ENCODE data around the gene IFNA10.
"Not testable (repeated sequence)": the region's sequence is repeated elsewhere in the genome, so short reads cannot be mapped to it uniquely, and the experiment has no call there.

The IFNA10 gene

GRCh38 chr9:21207043-21207442 lies at the start of gene IFNA10:
Gene IFNA10 (minus strand): TSS chr9:21207143. CDS start chr9:21207097, 46 bp downstream.
- H3K4me1 ChIP-seq (ENCODE audit: control insufficient read depth in 1 of 2, insufficient read depth in 2 of 2, low read length in 2 of 2); H3K27ac ChIP-seq (ENCODE audit: low read length); H3K36me3 ChIP-seq (ENCODE audit: control insufficient read depth in 1 of 2, insufficient read depth in 2 of 2, low read length in 2 of 2); H3K4me3 ChIP-seq (ENCODE audit: low read depth in 1 of 2, low read length in 2 of 2); H3K27me3 ChIP-seq (ENCODE audit: low read depth, low read length); H3K9me3 ChIP-seq (ENCODE audit: control insufficient read depth in 1 of 2, low read length in 2 of 2): not testable (repeated sequence)

DNA sequence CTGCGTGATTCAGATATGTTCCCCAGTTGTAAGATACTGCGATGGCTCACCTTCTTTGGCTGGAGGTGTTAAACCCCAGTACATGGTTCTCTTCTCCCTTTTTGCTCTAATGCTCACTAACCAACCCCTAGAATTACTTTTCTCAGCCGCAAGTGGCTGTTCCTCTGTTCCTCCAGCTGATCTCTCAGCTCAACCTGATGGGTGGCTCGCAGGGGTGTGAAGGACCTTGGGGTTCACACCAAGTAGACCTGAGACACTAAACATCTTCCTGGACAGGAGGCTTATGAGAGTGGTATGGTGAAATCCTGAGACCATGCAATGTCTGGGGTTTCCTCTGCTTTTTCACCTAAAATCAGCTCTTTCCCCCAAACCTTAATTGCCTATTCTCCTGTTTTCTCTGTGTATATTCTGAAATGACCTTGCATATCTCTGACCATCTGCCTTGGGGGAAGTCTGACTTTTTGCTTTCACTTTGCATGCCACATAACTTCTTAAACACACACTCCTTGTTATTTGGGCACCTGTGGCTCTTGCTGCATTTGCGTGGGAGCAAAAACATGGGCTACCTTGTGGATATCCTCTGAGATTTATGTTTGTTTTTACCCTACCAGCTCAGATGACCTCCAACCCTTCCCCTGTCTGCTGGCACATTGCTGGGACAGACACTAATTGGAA lies 48.7 kb upstream of the IFNA10 start:
- H3K36me3 ChIP-seq (ENCODE audit: control insufficient read depth in 1 of 2, insufficient read depth in 2 of 2, low read length in 2 of 2), result no peaks in the 10 kb centered on the region
- H3K4me3 ChIP-seq (ENCODE audit: low read depth in 1 of 2, low read length in 2 of 2), result no peak overlapping the region
- H3K27me3 ChIP-seq (ENCODE audit: low read depth, low read length), result no peaks in the 10 kb centered on the region
- H3K9me3 ChIP-seq (ENCODE audit: control insufficient read depth in 1 of 2, low read length in 2 of 2), result no peaks in the 10 kb centered on the region
- no peak overlapping the region for H3K27ac ChIP-seq (ENCODE audit: low read length)
- peaks cover 0 to 3% of the 10 kb centered on the region in 2 donors for H3K4me1 ChIP-seq (ENCODE audit: control insufficient read depth in 1 of 2, insufficient read depth in 2 of 2, low read length in 2 of 2)

DNA sequence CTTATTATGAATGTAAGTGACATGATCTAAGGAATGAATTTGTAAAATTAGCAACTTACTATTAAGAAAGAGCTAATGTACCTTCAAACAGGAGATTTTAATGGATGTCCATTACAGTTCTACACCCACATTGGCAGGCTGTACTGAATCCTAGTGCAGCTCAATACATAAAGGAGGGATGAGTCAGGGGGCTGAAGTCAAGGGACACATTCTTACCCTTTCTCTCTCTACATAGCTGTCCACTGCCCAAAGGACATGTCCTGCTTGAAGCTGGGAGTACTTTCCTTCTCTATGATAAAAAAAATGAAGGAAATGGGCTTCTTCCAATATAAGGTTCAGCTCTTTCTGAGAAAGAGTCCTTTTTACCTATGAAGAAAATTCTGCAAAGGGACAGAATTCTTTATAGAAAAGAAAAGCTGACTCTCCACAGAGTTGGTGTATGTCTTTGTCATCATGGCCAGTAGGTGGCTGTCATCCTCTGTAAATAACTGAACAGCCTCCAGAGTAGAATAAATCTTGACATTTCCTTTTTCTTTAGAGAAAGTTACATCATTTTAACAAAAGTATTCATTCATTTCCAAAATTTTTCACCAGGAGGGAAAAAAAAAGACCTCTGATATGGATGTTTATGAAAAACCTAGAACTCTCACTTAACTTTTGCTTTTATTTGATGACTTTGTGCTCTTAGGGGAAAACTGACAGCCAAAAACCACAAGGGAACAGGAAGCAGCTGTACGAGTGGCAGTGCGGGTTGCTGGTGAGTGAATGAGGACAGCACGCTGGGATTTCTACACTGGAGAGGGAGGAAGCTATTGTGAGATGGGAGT lies 46.0 kb upstream of the IFNA10 start:
- Histone ChIP-seq H3K27me3 (ENCODE audit: low read depth, low read length) (no peaks in the 10 kb centered on the region), H3K9me3 (ENCODE audit: control insufficient read depth in 1 of 2, low read length in 2 of 2) (no peaks in the 10 kb centered on the region), H3K4me3 (ENCODE audit: low read depth in 1 of 2, low read length in 2 of 2) (no peak overlapping the region), H3K36me3 (ENCODE audit: control insufficient read depth in 1 of 2, insufficient read depth in 2 of 2, low read length in 2 of 2) (no peaks in the 10 kb centered on the region), H3K4me1 (ENCODE audit: control insufficient read depth in 1 of 2, insufficient read depth in 2 of 2, low read length in 2 of 2) (peaks cover 0 to 3% of the 10 kb centered on the region in 2 donors), H3K27ac (ENCODE audit: low read length) (no peak overlapping the region)

DNA sequence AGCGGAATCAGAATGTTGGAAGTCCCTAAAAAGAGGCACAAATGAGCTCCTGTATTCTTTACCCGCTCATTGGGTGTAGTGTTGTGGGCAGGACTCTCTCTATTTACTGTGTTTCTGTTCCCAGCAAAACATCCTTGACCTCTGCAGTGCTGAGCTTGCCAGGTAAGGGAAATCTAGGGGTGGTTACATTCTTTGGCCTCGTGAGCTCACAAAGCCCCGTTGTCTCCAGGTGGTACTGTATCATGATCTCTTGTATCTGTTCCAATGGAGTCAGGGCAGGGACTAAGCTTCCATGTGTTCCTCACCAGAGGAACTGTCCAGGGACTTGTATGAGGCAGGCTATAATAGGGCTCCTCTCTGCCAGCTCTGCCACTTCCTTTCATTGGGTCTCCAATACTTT lies 44.7 kb upstream of the IFNA10 start:
- H3K9me3 ChIP-seq (ENCODE audit: control insufficient read depth in 1 of 2, low read length in 2 of 2), result no peaks in the 10 kb centered on the region
- H3K27me3 ChIP-seq (ENCODE audit: low read depth, low read length), result no peaks in the 10 kb centered on the region
- no peak overlapping the region for H3K4me3 ChIP-seq (ENCODE audit: low read depth in 1 of 2, low read length in 2 of 2)
- no peaks in the 10 kb centered on the region for H3K36me3 ChIP-seq (ENCODE audit: control insufficient read depth in 1 of 2, insufficient read depth in 2 of 2, low read length in 2 of 2)
- no peak overlapping the region for H3K27ac ChIP-seq (ENCODE audit: low read length)
- peaks cover 0 to 3% of the 10 kb centered on the region in 2 donors for H3K4me1 ChIP-seq (ENCODE audit: control insufficient read depth in 1 of 2, insufficient read depth in 2 of 2, low read length in 2 of 2)

DNA sequence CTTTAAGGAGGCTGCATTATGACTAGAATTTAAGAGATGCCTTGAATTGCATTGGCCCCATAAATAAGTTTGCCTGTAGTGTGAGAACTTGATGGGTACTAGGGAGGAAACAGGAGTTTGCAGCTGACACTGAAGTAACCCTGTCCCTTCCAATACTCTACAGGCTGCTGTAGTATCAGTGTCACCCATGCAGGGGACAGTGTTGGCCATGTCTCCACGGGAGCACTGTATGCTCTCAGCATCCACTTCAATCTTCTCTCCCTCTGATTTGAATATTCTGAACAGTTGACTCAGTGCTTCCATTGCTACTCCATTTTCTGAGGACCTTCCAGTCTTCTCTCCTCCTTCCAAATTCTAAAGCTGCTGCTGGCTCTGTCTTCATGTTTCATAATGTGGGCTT lies 44.2 kb upstream of the IFNA10 start:
- no peaks in the 10 kb centered on the region for H3K9me3 ChIP-seq (ENCODE audit: control insufficient read depth in 1 of 2, low read length in 2 of 2)
- H3K36me3 ChIP-seq (ENCODE audit: control insufficient read depth in 1 of 2, insufficient read depth in 2 of 2, low read length in 2 of 2), result no peaks in the 10 kb centered on the region
- no peak overlapping the region for H3K4me3 ChIP-seq (ENCODE audit: low read depth in 1 of 2, low read length in 2 of 2)
- H3K27ac ChIP-seq (ENCODE audit: low read length), result no peak overlapping the region
- no peaks in the 10 kb centered on the region for H3K27me3 ChIP-seq (ENCODE audit: low read depth, low read length)
- H3K4me1 ChIP-seq (ENCODE audit: control insufficient read depth in 1 of 2, insufficient read depth in 2 of 2, low read length in 2 of 2), result peaks cover 0 to 3% of the 10 kb centered on the region in 2 donors

- no peaks in the 10 kb centered on the region for H3K9me3 ChIP-seq (ENCODE audit: control insufficient read depth in 1 of 2, low read length in 2 of 2)
- H3K27ac ChIP-seq (ENCODE audit: low read length), result no peak overlapping the region
- no peaks in the 10 kb centered on the region for H3K4me1 ChIP-seq (ENCODE audit: control insufficient read depth in 1 of 2, insufficient read depth in 2 of 2, low read length in 2 of 2)
- H3K4me3 ChIP-seq (ENCODE audit: low read depth in 1 of 2, low read length in 2 of 2), result no peak overlapping the region
- H3K27me3 ChIP-seq (ENCODE audit: low read depth, low read length), result no peaks in the 10 kb centered on the region
- no peaks in the 10 kb centered on the region for H3K36me3 ChIP-seq (ENCODE audit: control insufficient read depth in 1 of 2, insufficient read depth in 2 of 2, low read length in 2 of 2)
These were observed 37.9 kb upstream of the IFNA10 start for GRCh38 chr9:21244836-21245235.

- Histone ChIP-seq H3K9me3 (ENCODE audit: control insufficient read depth in 1 of 2, low read length in 2 of 2) (no peaks in the 10 kb centered on the region), H3K4me1 (ENCODE audit: control insufficient read depth in 1 of 2, insufficient read depth in 2 of 2, low read length in 2 of 2) (no peaks in the 10 kb centered on the region), H3K27me3 (ENCODE audit: low read depth, low read length) (no peaks in the 10 kb centered on the region), H3K36me3 (ENCODE audit: control insufficient read depth in 1 of 2, insufficient read depth in 2 of 2, low read length in 2 of 2) (no peaks in the 10 kb centered on the region), H3K4me3 (ENCODE audit: low read depth in 1 of 2, low read length in 2 of 2) (no peak within 1 kb of the TSS), H3K27ac (ENCODE audit: low read length) (no peak within 1 kb of the TSS)
These were observed 33.0 kb upstream of the IFNA10 start, which contains the start of gene IFNA14 for GRCh38 chr9:21239911-21240310. Gene IFNA14 (minus strand): TSS chr9:21240005. CDS start chr9:21239935, 70 bp downstream.

- H3K9me3 ChIP-seq (ENCODE audit: control insufficient read depth in 1 of 2, low read length in 2 of 2); H3K36me3 ChIP-seq (ENCODE audit: control insufficient read depth in 1 of 2, insufficient read depth in 2 of 2, low read length in 2 of 2); H3K27ac ChIP-seq (ENCODE audit: low read length); H3K4me3 ChIP-seq (ENCODE audit: low read depth in 1 of 2, low read length in 2 of 2); H3K27me3 ChIP-seq (ENCODE audit: low read depth, low read length); H3K4me1 ChIP-seq (ENCODE audit: control insufficient read depth in 1 of 2, insufficient read depth in 2 of 2, low read length in 2 of 2): not testable (repeated sequence)
These were observed 29.4 kb upstream of the IFNA10 start for GRCh38 chr9:21236360-21236714.

- H3K27me3 ChIP-seq (ENCODE audit: low read depth, low read length), result not testable (repeated sequence)
These were observed 28.8 kb upstream of the IFNA10 start for GRCh38 chr9:21235468-21236359.

GRCh38 chr9:21234153-21234687 lies 27.3 kb upstream of the IFNA10 start:
- Histone ChIP-seq H3K4me1 (ENCODE audit: control insufficient read depth in 1 of 2, insufficient read depth in 2 of 2, low read length in 2 of 2) (no peaks in the 10 kb centered on the region), H3K4me3 (ENCODE audit: low read depth in 1 of 2, low read length in 2 of 2) (no peak overlapping the region), H3K9me3 (ENCODE audit: control insufficient read depth in 1 of 2, low read length in 2 of 2) (no peaks in the 10 kb centered on the region), H3K27ac (ENCODE audit: low read length) (no peak overlapping the region), H3K27me3 (ENCODE audit: low read depth, low read length) (no peaks in the 10 kb centered on the region), H3K36me3 (ENCODE audit: control insufficient read depth in 1 of 2, insufficient read depth in 2 of 2, low read length in 2 of 2) (no peaks in the 10 kb centered on the region)

More at GRCh38 chr9:21235468-21236359, 28.8 kb upstream of the IFNA10 start:
- H3K36me3 ChIP-seq (ENCODE audit: control insufficient read depth in 1 of 2, insufficient read depth in 2 of 2, low read length in 2 of 2); H3K4me3 ChIP-seq (ENCODE audit: low read depth in 1 of 2, low read length in 2 of 2); H3K4me1 ChIP-seq (ENCODE audit: control insufficient read depth in 1 of 2, insufficient read depth in 2 of 2, low read length in 2 of 2); H3K27ac ChIP-seq (ENCODE audit: low read length); H3K9me3 ChIP-seq (ENCODE audit: control insufficient read depth in 1 of 2, low read length in 2 of 2): not testable (repeated sequence)

GRCh38 chr9:21233258-21233657 lies 26.3 kb upstream of the IFNA10 start:
- Histone ChIP-seq H3K27ac (ENCODE audit: low read length) (no peak overlapping the region), H3K4me1 (ENCODE audit: control insufficient read depth in 1 of 2, insufficient read depth in 2 of 2, low read length in 2 of 2) (no peaks in the 10 kb centered on the region), H3K9me3 (ENCODE audit: control insufficient read depth in 1 of 2, low read length in 2 of 2) (no peaks in the 10 kb centered on the region), H3K4me3 (ENCODE audit: low read depth in 1 of 2, low read length in 2 of 2) (no peak overlapping the region), H3K27me3 (ENCODE audit: low read depth, low read length) (no peaks in the 10 kb centered on the region), H3K36me3 (ENCODE audit: control insufficient read depth in 1 of 2, insufficient read depth in 2 of 2, low read length in 2 of 2) (no peaks in the 10 kb centered on the region)

Measured in muscle layer of duodenum (tissue), 2 donors.